Measurements from ENCODE around the gene DYNC1I1. TPM values are rescaled to one million over a fixed set of nuclear protein-coding genes. Genes with fewer than 3 reads are reported as not detected.

DYNC1I1 gene
- total RNA-seq, 4 donors from 2014 or later = 1.9 to 17.9 (median 8.7) TPM

- Histone ChIP-seq H3K4me3 (no peak overlapping the region), H3K27ac (no peak overlapping the region), H3K36me3 (no peaks in the 10 kb centered on the region), H3K4me1 (no peaks in the 10 kb centered on the region), H3K9me3 (no peaks in the 10 kb centered on the region), H3K27me3 (no peaks in the 10 kb centered on the region)
- TF ChIP-seq CTCF (IDR thresholded peaks at IDR 0.05) (no peak), POLR2A (IDR thresholded peaks at IDR 0.05) (no peak)
- intact Hi-C loops (cut with DNase I; ENCODE audit: low total_unique reads) = no loop called here
- no peak for DNase-seq
Measured at GRCh38 chr7:95737828-95738505, 34.4 kb upstream of the DYNC1I1 start.

GRCh38 chr7:95749044-95749443, 23.3 kb upstream of the DYNC1I1 start:
- H3K36me3 ChIP-seq = no peaks in the 10 kb centered on the region
- no peaks in the 10 kb centered on the region for H3K9me3 ChIP-seq
- no peak for DNase-seq
- intact Hi-C loops (cut with DNase I; ENCODE audit: low total_unique reads) = no loop called here
- no peak overlapping the region for H3K27ac ChIP-seq
- H3K4me3 ChIP-seq = no peak overlapping the region
- TF ChIP-seq POLR2A (IDR thresholded peaks at IDR 0.05) = no peak
- TF ChIP-seq CTCF (IDR thresholded peaks at IDR 0.05) = no peak
- no peaks in the 10 kb centered on the region for H3K27me3 ChIP-seq
- H3K4me1 ChIP-seq = no peaks in the 10 kb centered on the region

GRCh38 chr7:95749515-95749914, 22.8 kb upstream of the DYNC1I1 start:
- H3K4me3 ChIP-seq = no peak overlapping the region
- no peak overlapping the region for H3K27ac ChIP-seq
- H3K27me3 ChIP-seq = no peaks in the 10 kb centered on the region
- H3K9me3 ChIP-seq = no peaks in the 10 kb centered on the region
- H3K36me3 ChIP-seq = no peaks in the 10 kb centered on the region
- TF ChIP-seq POLR2A (IDR thresholded peaks at IDR 0.05) (no peak), CTCF (IDR thresholded peaks at IDR 0.05) (no peak)
- H3K4me1 ChIP-seq = no peaks in the 10 kb centered on the region
- intact Hi-C loops (cut with DNase I; ENCODE audit: low total_unique reads) = no loop called here
- no peak for DNase-seq

- no peak for DNase-seq
- no peak overlapping the region for H3K4me3 ChIP-seq
- no peak overlapping the region for H3K27ac ChIP-seq
- no peaks in the 10 kb centered on the region for H3K9me3 ChIP-seq
- H3K27me3 ChIP-seq = no peaks in the 10 kb centered on the region
- intact Hi-C loops (cut with DNase I; ENCODE audit: low total_unique reads) = no loop called here
- TF ChIP-seq POLR2A (IDR thresholded peaks at IDR 0.05) = no peak
- no peak for TF ChIP-seq CTCF (IDR thresholded peaks at IDR 0.05)
- no peaks in the 10 kb centered on the region for H3K4me1 ChIP-seq
- H3K36me3 ChIP-seq = no peaks in the 10 kb centered on the region
Measured at GRCh38 chr7:95753440-95753839, 18.9 kb upstream of the DYNC1I1 start.

- Histone ChIP-seq H3K36me3 (no peaks in the 10 kb centered on the region), H3K27me3 (no peaks in the 10 kb centered on the region), H3K4me3 (no peak overlapping the region), H3K9me3 (no peaks in the 10 kb centered on the region), H3K4me1 (no peaks in the 10 kb centered on the region), H3K27ac (no peak overlapping the region)
- no peak for DNase-seq
- intact Hi-C loops (cut with DNase I; ENCODE audit: low total_unique reads) = no loop called here
- TF ChIP-seq CTCF (IDR thresholded peaks at IDR 0.05) = no peak
- TF ChIP-seq POLR2A (IDR thresholded peaks at IDR 0.05) = no peak
Measured at GRCh38 chr7:95755277-95755934, 16.9 kb upstream of the DYNC1I1 start.
